GM12875 (cell line): ENCODE measurements around the gene MYO7A.

Experiments used
- H3K4me3 ChIP-seq: one replicate; pipeline ENCODE4 v1.5.1; 2011; ENCODE audit warnings: low read depth, low read length, control low read depth
- TF ChIP-seq, protein P1 (sequence below): IDR thresholded peaks from 2 replicates; pipeline ENCODE4 v1.5.1; 2011; ENCODE audit warnings: low read depth, mild to moderate bottlenecking, control low read depth, inconsistent platforms, low read length, moderate library complexity, borderline replicate concordance; ENCODE audit not compliant: insufficient read depth

Gene MYO7A

GRCh38 chr11:77204754-77205466 is 76.9 kb downstream of the MYO7A start:
- TF ChIP-seq, protein P1, sequence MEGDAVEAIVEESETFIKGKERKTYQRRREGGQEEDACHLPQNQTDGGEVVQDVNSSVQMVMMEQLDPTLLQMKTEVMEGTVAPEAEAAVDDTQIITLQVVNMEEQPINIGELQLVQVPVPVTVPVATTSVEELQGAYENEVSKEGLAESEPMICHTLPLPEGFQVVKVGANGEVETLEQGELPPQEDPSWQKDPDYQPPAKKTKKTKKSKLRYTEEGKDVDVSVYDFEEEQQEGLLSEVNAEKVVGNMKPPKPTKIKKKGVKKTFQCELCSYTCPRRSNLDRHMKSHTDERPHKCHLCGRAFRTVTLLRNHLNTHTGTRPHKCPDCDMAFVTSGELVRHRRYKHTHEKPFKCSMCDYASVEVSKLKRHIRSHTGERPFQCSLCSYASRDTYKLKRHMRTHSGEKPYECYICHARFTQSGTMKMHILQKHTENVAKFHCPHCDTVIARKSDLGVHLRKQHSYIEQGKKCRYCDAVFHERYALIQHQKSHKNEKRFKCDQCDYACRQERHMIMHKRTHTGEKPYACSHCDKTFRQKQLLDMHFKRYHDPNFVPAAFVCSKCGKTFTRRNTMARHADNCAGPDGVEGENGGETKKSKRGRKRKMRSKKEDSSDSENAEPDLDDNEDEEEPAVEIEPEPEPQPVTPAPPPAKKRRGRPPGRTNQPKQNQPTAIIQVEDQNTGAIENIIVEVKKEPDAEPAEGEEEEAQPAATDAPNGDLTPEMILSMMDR = no peak
- no peak overlapping the region for H3K4me3 ChIP-seq

GRCh38 chr11:77205467-77206263 is 77.6 kb downstream of the MYO7A start:
- H3K4me3 ChIP-seq = no peak overlapping the region
- TF ChIP-seq, protein P1 = no peak

DNA sequence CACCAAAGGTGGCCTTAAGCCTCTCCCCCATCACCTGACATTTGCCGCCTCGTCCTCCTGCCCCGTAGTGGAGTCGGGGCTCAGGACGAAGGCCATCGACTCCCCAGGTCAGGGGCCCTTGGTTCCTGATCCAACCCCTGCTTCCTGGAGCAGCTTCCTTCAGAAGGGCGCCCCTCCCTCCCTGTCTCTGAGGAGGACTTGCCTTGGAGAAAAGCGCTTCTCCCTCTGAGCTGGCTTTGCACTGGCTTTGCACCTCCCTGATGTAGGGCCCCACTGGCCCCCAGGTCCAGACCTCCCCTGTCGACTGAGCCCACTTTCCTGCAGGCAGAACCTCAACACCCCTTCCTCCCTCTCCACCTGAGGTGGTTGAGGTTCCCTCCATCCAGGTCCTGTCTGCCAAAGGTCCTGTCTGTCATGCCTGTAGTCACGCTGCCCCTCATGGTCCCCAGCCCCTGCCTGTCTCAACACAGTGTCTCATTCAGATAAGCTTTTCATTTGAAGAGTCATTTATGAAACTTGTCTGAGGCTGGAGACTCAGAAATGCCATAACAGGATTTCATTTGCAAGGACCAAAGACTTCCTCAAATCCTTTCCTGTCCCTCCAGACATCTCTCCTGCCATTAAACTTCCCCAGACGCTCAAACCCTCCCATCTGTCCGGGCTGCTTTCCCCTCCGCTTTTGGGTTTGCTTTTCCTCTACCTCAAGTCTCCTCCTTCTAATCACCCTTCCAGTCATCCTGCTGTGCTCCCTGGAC is 78.4 kb downstream of the MYO7A start:
- no peak overlapping the region for H3K4me3 ChIP-seq
- TF ChIP-seq, protein P1 = no peak

GRCh38 chr11:77207019-77207485 is 79.0 kb downstream of the MYO7A start:
- H3K4me3 ChIP-seq = no peak overlapping the region
- TF ChIP-seq, protein P1 = no peak

DNA sequence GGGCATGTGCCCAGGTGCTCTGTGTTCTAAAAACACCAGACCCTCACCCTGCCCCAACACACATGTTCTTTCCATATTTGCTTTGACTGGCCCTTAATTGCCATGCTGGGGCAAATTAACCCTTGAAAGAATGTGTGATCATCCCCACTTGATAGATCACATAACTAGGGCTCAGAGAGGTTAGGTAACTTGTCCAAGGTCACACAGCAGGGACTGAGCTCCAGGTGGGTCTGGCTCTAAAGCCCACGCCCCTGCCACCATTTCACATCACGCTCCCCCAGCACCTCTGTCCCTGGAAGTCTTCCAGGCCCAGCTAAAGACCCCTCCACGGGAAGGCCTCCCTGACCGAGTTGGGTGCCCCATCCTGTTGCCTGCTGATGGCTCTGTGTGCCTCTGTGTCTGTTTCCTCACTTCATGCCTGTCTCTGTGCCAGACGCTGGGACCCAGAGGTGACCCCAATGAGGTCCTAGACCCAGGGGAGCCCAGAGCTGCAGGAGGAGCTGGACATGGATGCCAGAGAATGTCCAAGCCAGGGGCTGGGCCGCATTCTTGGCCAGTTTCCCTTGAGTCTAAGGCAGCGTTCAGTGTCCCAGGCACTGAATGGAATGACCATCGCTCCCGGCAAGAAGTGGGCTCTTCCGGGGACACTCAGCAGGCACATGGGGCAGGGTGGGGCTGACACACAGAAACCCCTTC is 79.7 kb downstream of the MYO7A start:
- H3K4me3 ChIP-seq = no peak overlapping the region
- TF ChIP-seq, protein P1 = no peak

GRCh38 chr11:77208535-77208934 is 80.5 kb downstream of the MYO7A start:
- H3K4me3 ChIP-seq = no peak overlapping the region
- TF ChIP-seq, protein P1 = no peak
